Esophagus muscularis mucosa (tissue), 4 donors: ENCODE measurements around the gene MAN1C1.

ENCODE experiments used
- CTCF ChIP-seq, 3 experiments: fragments of 200-600 bp in 2 of 3; fragments of 450-650 bp in 1 of 3; sonication (generic) in 2 of 3; IDR thresholded peaks; one replicate each; pipeline ENCODE4 v1.5.1; 2017 to 2019; ENCODE audit warnings: antibody characterized with exemption in 3 of 3, mild to moderate bottlenecking in 2 of 3, moderate library complexity in 1 of 3
- EP300 ChIP-seq: sonication (generic); formaldehyde crosslinking; IDR thresholded peaks from one replicate; pipeline ENCODE4 v1.6.1; 2017; ENCODE audit warnings: antibody characterized with exemption
- POLR2A ChIP-seq: fragments of 450-650 bp; IDR thresholded peaks from one replicate; pipeline ENCODE4 v1.6.1; 2017; ENCODE audit warnings: antibody characterized with exemption, moderate library complexity, mild to moderate bottlenecking, low read depth
- POLR2AphosphoS5 ChIP-seq, 2 donors: sonication (generic); formaldehyde crosslinking; IDR thresholded peaks; one replicate each; pipeline ENCODE4 v1.6.1; 2017; ENCODE audit warnings: antibody characterized with exemption in 2 of 2

DNA sequence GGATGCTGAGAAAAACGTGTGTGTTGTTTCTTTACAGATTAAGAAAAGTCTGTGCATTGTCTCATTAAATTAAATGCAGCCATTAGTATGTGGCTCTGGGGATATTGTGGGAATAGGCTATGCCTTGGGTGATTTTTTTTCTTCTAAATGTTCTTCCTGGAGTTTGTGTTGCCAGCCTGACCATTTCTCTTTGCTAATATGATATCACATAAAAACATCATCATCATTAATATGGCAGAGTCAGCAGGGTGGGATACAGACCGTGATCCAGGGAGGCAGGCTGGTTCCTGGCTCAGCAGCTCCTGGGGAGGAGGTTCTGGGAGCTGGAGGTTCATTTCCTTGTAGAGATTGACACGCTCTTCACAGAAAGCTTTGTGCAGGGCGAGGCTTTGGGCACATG lies 122.8 kb downstream of the MAN1C1 start:
- TF ChIP-seq POLR2A (no peak), CTCF (IDR thresholded peaks at IDR 0.05) (no peak), EP300 (no peak), POLR2AphosphoS5 (IDR thresholded peaks at IDR 0.05) (no peak)
